DND-41 (cell line): ENCODE data around the gene NPPA.

Experiments used
- ATAC-seq: fragments of 200-7000 bp; cut with Tn5 transposase; 3 replicates; pipeline ENCODE4 v1.9.1; 2021; ENCODE audit warnings: low read depth; ENCODE audit not compliant: insufficient read depth
- DNase-seq: peaks from one replicate; pipeline ENCODE4 v3.0.0-alpha.2; 2020
- H2AFZ ChIP-seq: 2 replicates; pipeline ENCODE4 v1.6.0; 2012; ENCODE audit warnings: low read depth, low read length
- H3K27ac ChIP-seq: 2 replicates; pipeline ENCODE4 v1.5.1; 2012; ENCODE audit warnings: low read length, inconsistent platforms
- H3K27me3 ChIP-seq: fragments of 200-600 bp; sonication (generic); 2 replicates; pipeline ENCODE4 v1.6.0; 2012; ENCODE audit warnings: low read length, mild to moderate bottlenecking, inconsistent platforms; ENCODE audit not compliant: insufficient read depth, poor library complexity
- H3K36me3 ChIP-seq: 2 replicates; pipeline ENCODE4 v1.5.1; 2012; ENCODE audit warnings: low read length, inconsistent platforms; ENCODE audit not compliant: insufficient read depth
- H3K4me1 ChIP-seq: 2 replicates; pipeline ENCODE4 v1.5.1; 2012; ENCODE audit warnings: mild to moderate bottlenecking, low read length; ENCODE audit not compliant: insufficient read depth
- H3K4me2 ChIP-seq: 2 replicates; pipeline ENCODE4 v1.6.0; 2012; ENCODE audit warnings: mild to moderate bottlenecking, moderate library complexity, low read length, inconsistent platforms; ENCODE audit not compliant: insufficient read depth
- H3K4me3 ChIP-seq, 2 experiments: fragments of 200-600 bp in 1 of 2; shearing (Covaris generic) in 1 of 2; 2 replicates each; pipeline ENCODE4 v1.5.1; 2012 to 2016; ENCODE audit warnings: inconsistent platforms in 2 of 2, low read length in 2 of 2, mild to moderate bottlenecking in 2 of 2, low read depth in 1 of 2, moderate library complexity in 1 of 2
- H3K79me2 ChIP-seq: 2 replicates; pipeline ENCODE4 v1.6.0; 2012; ENCODE audit warnings: low read length, inconsistent platforms; ENCODE audit not compliant: insufficient read depth
- H3K9ac ChIP-seq: 2 replicates; pipeline ENCODE4 v1.6.0; 2012; ENCODE audit warnings: low read depth, mild to moderate bottlenecking, inconsistent platforms, low read length, moderate library complexity
- H3K9me3 ChIP-seq: 2 replicates; pipeline ENCODE4 v1.5.1; 2012; ENCODE audit warnings: low read length, moderate library complexity, mild to moderate bottlenecking, inconsistent platforms; ENCODE audit not compliant: insufficient read depth, severe bottlenecking
- H4K20me1 ChIP-seq: 2 replicates; pipeline ENCODE4 v1.6.0; 2012; ENCODE audit warnings: low read length; ENCODE audit not compliant: insufficient read depth
- EZH2 ChIP-seq: IDR thresholded peaks from 3 replicates; pipeline ENCODE4 v1.6.1; 2012; ENCODE audit warnings: borderline replicate concordance, low read depth, mild to moderate bottlenecking, moderate library complexity, low read length, inconsistent platforms; ENCODE audit not compliant: severe bottlenecking
- TF ChIP-seq, protein P1 (sequence below): IDR thresholded peaks from 2 replicates; pipeline ENCODE4 v1.5.1; 2012; ENCODE audit warnings: borderline replicate concordance, low read length, moderate library complexity, mild to moderate bottlenecking; ENCODE audit not compliant: poor library complexity, severe bottlenecking; ENCODE audit errors: extremely low read depth

The NPPA gene

GRCh38 chr1:11802973-11803885, 44.4 kb downstream of the NPPA start:
- Histone ChIP-seq H4K20me1 (peaks cover 6% of the 10 kb centered on the region; the same call in 1 of the 2 replicates), H2AFZ (no peak overlapping the region), H3K36me3 (peaks cover 37% of the 10 kb centered on the region), H3K27ac (no peak overlapping the region), H3K9me3 (no peaks in the 10 kb centered on the region), H3K27me3 (no peaks in the 10 kb centered on the region), H3K4me2 (peak overlapping the region; percentile 15; the same call in 1 of the 2 replicates), H3K4me1 (peaks cover 41% of the 10 kb centered on the region), H3K4me3 (no peak overlapping the region), H3K9ac (no peak overlapping the region), H3K79me2 (peaks cover 31% of the 10 kb centered on the region)
- DNase-seq (peak; percentile 76), ATAC-seq (peak; percentile 13)
- TF ChIP-seq, protein P1, sequence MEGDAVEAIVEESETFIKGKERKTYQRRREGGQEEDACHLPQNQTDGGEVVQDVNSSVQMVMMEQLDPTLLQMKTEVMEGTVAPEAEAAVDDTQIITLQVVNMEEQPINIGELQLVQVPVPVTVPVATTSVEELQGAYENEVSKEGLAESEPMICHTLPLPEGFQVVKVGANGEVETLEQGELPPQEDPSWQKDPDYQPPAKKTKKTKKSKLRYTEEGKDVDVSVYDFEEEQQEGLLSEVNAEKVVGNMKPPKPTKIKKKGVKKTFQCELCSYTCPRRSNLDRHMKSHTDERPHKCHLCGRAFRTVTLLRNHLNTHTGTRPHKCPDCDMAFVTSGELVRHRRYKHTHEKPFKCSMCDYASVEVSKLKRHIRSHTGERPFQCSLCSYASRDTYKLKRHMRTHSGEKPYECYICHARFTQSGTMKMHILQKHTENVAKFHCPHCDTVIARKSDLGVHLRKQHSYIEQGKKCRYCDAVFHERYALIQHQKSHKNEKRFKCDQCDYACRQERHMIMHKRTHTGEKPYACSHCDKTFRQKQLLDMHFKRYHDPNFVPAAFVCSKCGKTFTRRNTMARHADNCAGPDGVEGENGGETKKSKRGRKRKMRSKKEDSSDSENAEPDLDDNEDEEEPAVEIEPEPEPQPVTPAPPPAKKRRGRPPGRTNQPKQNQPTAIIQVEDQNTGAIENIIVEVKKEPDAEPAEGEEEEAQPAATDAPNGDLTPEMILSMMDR: no peak
- no peak for TF ChIP-seq EZH2

- Histone ChIP-seq H3K4me1 (peaks cover 35% of the 10 kb centered on the region), H3K27ac (no peak overlapping the region), H3K9ac (no peak overlapping the region), H3K9me3 (no peaks in the 10 kb centered on the region), H4K20me1 (peaks cover 6% of the 10 kb centered on the region; the same call in 1 of the 2 replicates), H3K4me2 (peak overlapping the region; percentile 15; the same call in 1 of the 2 replicates), H3K36me3 (peaks cover 31% of the 10 kb centered on the region), H3K79me2 (peaks cover 25% of the 10 kb centered on the region), H3K27me3 (no peaks in the 10 kb centered on the region), H2AFZ (no peak overlapping the region), H3K4me3 (no peak overlapping the region)
- no peak for ATAC-seq
- TF ChIP-seq, protein P1: no peak
- no peak for TF ChIP-seq EZH2
- DNase-seq: no peak
Observed at GRCh38 chr1:11802616-11802972, 45.0 kb downstream of the NPPA start.

DNA sequence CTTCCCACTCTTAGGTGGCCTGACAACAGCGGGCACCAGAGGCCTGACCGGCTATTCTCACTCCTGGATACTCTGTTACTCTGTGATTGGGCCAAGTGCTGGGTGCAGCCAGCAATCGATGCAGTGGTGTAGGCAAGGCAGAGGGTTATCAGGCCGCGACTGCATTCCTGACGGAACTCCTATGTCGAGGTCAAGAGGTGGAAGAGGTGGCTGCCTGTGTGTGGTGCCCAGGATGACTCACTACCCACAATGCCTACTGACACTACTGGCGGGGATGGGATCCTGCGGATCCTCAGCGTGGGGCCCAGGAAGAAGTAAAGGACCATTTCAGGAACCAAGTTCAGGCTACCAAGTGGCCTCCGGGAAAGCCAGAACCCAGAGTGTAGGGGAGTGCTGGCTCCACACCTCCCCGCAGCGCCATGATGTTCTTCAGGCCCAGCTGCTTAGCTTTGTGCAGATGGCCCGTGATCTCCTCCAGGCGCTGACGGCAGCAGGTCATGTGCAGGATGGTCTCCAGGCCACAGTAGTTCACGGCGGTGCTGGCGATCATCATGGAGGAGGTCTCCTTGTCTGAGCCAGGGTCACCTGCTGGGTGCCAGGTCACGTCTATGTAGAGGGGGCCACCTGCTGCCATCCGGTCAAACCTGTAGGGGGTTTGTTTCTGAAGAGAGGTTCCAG, 46.7 kb downstream of the NPPA start:
- no peak for ATAC-seq

More for the DNA sequence above, 46.7 kb downstream of the NPPA start:
- no peaks in the 10 kb centered on the region for H3K27me3 ChIP-seq
- H3K4me3 ChIP-seq: no peak overlapping the region
- H3K4me1 ChIP-seq: peaks cover 22% of the 10 kb centered on the region
- H3K27ac ChIP-seq: no peak overlapping the region
- H3K9ac ChIP-seq: no peak overlapping the region
- peaks cover 8% of the 10 kb centered on the region for H3K79me2 ChIP-seq
- TF ChIP-seq EZH2: no peak
- TF ChIP-seq, protein P1: no peak
- H3K36me3 ChIP-seq: peaks cover 25% of the 10 kb centered on the region
- DNase-seq: no peak
- no peak overlapping the region for H3K4me2 ChIP-seq
- no peaks in the 10 kb centered on the region for H3K9me3 ChIP-seq
- H4K20me1 ChIP-seq: no peaks in the 10 kb centered on the region
- H2AFZ ChIP-seq: no peak overlapping the region
